ENCODE results near the gene LIPG.

LIPG gene

DNA sequence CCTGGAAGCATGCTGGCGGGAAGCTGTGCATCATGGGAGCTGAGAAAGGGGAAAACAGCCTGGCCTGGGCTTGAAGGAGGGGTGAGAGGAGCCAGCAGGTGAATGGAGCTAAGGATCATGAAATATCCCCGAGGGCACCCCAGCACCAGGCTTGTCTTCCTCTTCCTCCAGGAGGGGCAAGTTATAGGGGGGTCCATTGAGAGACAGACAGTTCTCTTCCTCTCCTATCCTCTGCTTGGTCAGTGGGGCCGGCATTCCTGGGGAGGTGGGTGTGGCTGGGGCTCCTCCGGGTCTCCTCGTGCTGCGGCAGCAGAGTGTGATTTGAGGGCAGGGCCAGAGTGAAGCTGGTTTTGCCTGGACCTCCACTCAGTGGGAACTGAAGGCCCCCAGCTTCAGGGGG, 78.9 kb downstream of the LIPG start:
- no peak for DNase-seq

DNA sequence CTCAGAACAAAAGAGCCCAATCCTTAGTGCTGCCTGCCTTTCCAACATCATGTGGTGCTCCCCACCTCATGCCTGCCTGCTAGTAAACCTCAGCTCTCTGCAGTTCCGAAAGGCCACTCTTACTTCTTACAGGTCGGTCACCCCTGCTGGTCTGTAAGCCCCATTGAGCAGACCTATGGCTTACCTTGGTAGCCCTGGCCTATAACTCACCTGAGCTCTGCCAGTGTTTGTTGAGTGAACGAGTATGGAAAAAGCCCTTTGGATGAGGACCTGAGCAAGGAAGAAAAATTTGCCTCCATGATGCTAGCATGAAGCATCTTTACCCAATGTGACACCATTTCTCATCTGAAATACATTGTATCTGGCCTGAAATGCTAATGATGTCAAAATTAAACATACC, 83.3 kb downstream of the LIPG start:
- no peak for DNase-seq

DNA sequence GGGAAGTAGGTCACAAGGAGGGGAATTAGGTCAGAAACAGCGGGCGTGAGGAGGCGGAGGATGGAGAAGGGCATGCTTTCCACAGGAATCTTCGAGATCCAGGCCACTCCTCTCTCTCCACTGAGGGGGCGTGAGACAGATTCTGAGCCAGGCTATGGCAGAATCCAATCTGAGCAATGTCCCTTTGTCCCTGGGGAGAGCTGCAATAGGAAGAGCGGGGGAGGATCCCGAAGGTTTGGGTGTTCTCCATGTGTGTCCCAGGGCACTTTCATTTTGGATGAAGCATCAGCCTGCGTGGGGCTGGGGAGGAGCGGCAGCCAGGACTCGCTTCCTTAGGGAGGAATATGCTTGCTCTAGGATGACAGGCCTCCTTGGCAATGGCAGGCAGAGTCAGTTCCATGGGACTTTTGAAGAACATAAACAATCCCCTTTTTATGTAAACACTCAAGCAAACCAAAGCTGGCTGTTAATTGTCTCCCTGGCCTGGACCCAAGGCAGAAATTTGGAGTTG, 84.0 kb downstream of the LIPG start:
- no peak for DNase-seq

DNA sequence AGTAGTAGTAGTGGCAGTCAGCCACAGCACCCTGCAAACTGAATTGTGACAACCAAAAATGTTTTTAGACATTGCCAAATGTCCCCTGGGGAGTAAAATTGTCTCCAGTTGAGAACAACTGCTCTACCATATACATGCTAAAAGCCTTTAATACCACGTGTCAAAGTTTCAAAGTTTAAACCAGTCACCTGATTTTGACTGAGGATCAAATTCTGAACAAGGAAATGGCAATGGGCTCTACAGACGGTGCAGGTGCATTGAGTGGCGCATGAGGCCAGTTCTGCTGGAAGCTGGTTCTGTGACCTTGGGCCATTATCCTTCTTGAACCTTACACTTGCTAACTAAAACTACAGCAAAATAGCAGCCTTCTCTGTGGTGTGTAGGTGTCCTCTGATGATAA, 85.0 kb downstream of the LIPG start:
- DNase-seq: no peak

DNA sequence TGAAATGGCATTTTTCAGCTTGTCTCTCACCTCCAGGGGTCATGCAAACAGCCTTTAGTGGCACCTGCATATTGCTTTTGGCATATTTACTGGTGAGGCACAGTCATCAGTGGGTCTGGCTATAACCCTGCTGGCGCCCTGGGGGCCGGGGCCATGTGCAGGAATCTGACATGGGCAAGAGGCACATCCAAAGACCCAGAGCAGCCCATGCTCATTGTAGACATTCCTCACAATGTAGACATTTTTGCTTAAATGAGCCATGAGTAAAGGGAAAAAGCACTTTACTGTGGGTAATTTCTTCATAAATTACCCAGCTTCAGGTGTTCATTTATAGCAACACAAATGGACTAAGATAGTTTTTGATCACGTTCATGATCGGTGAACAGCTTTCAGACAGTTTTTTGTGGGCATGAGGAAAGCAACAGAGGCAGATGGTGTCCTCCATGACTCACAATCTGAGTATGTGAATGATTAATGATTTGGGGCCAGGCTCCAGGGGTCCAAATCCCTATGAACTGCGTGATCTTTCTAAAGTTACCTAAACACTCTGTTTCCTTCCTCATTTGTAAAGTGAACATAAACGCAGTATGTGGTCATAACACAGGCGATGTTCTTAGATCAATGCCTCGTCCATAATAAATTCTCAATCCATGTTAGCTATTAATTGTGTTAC, 85.8 kb downstream of the LIPG start:
- DNase-seq: no peak

DNA sequence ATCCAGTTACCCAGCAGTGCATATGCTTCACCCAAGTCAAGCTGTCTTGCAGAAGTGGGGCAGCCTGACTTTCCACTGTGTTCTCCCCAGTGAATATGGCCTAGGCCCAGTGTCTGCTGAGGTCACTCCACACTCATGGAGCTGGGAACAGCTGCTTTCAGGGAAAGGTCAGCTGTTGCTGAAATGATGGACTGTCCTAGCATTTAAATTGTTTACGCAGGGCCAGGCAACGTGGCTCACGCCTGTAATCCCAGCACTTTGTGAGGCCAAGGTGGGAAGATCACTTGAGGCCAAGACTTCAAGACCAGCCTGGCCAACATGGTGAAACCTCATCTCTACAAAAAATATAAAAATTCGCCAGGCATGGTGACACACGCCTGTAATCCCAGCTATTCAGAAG, 86.5 kb downstream of the LIPG start:
- DNase-seq: no peak
